ENCODE results near the gene SARDH.

Gene SARDH

DNA sequence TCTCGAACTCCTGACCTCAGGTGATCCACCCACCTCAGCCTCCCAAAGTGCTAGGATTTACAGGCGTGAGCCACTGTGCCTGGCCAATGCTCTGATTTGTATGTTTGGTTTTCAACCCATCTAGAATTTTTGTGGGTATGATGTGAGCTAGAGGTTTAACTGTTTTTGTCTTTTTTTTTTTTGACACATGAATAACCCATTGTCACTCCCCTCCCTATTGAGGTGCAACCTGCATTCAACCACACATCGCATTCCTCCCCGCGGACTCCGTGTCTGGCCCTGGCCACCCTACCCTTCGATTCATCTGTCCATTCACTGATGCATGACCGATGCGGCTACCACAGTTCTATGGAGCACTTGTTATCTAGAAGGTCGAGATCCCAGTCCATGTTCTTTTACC is 119.4 kb downstream of the SARDH start:
- DNase-seq = no peak

DNA sequence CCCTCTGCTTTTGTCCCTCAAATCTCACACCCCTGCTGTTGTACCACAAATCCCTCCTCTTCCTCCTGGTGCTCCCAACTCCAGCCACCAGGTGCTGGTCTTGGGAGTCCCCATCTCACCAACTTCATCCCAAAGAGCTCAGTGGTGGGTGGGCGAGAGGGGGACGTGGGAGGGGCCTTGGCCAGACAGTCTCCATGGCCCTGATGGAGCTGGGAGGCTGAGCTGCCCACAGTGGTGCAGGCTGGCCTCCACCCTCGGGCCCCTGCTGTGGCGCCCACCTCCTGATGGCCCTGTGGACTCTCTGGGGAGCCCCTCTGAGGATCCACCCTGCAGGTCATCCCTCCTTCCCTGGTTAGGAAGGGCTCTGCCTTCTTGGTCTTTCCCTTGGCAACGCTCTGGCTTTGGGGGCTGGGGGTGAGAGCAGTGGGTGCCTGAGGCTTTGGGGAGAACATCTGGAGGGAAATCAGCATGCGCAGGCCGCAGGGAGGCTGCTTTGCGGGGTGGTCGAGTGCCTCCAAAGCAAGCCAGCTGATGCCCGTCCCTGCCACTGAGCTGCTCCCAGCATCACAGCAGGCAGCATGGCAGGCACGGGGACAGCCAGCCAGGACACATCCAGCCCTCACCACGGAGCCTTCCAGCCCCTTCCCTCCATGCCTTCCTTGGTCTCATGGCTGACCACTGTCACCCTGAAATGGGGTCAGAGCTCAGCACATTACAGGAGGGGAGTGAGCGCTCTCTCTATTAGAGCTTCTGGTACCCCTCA is 121.3 kb downstream of the SARDH start:
- DNase-seq = no peak

DNA sequence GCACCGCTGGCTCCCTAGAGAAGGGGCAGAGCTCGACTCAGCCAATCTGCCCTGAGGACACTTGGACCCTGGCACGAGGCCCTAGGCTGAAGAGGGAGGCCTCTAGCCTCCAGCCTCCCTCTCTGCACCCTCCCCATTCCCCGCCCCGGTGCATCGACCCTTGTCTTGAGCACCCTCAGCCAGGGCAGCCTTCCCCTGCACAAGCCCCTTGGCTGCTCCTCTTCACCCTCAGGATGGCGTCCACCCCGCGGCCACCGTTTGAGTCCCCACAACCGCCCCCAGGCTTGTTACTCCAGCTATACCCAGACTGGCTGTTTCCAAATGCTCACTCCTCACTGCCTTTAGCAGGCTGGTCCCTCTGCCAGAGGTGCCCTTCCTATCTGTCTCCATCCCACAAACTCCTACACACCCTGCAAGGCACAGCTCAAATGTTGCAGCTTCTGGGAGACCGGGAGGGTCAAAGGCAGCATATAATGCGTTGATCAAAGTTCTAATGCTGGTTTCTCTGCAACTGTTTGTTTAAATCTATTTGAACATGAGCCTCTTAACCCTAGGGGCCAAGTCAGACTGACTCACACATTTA is 122.5 kb downstream of the SARDH start:
- no peak for DNase-seq

DNA sequence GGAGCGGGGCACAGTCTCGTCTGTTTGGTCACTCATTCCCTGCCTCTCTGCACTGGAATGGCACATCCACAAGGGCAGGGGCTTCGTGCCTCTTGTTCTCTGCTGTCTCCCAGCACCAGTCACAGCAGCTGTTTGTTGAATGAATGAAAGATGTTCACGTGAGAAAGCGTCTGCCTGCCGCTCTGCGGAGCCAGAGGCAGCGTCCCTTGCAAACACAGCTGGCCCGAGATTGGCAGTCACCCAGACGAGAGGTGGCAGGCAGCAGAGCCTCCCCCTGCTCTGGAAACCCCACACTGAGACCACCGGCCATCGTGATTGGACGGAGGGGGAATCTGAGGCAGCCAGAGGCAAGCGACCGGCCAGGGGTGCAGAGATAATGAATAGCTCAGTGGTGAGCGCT is 123.0 kb downstream of the SARDH start:
- peak in 1 of 2 experiments; percentile 24 for DNase-seq

DNA sequence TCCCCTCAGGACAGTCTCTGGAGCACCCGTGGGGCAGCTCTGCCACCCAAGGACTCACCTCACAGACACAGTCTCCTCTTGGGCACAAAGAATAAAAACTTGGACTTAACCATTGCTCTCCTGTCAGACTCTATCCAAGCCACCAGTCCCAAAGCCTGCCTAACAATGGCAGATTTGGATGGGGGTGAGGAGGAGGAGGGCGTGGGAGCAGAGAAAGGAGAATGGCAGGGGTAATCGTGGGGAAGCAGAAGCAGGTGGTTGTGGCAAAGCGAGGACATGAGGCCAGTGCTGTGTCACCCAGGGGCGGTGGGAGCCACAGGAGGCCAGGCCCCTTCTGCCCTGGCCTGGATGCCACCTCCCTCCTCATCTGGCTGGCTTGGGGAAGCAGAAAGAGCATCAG is 123.5 kb downstream of the SARDH start:
- no peak for DNase-seq

DNA sequence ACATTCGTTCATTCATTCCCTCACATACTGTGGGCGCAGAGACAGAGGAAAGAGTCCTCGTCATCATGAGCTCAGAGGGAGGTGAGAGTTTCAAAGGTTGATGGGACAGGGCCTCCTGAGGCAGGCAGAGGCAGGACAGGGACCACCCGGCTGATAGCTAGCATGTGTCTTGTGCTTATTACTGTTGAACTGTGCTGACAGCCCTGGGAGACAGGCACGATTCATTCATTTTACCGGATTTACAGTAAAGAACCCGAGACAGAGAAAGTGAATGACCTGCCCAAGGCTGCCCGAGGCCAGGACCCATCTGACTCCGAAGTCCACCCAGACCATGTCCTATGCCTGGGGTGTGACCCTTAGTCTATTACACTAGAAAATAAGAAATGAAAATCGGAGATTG is 124.1 kb downstream of the SARDH start:
- DNase-seq = no peak

Measured in NCI-H2081 (cell line).